SH-SY5Y (cell line): Measurements from ENCODE around the gene PTPRO.

Experiments used
- GATA2 ChIP-seq: IDR thresholded peaks from 2 replicates; pipeline ENCODE4 v1.6.1; 2011; ENCODE audit warnings: mild to moderate bottlenecking, low read depth, low read length
- GATA3 ChIP-seq: IDR thresholded peaks from 2 replicates; pipeline ENCODE4 v1.6.1; 2011; ENCODE audit warnings: low read depth, mild to moderate bottlenecking, low read length, moderate library complexity

DNA sequence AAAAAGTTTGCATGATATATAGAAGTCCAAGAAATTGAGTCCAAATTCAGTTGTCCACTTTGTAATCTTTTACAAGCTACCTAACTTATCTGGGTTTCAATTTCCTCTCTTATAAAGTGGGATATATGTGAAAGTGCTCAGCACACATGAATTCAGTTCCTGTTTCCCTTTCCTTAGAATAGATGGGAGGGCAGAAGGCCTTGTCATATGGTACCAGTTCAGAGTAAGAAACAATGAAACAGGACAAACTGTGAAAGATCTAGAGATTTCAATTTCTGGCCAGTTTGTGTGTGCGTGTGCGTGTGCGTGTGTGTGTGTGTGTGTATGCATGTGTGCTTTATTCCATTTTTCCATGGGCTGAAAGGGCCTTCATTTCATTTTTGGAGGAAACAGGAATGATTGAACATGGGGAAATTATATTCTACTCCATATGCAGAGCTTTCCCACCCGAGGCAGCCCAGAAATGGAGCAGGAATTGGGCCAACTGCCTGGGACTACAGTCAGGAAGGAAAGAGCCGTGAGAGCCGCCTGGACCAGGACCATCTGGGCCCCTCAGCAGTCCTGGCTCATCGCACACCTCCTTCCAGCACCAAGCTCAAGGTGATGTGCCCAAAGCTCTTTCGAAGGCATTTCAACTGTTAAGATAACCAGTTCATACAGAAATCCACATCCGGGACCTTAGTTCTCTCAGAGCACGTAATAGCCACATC is 283.7 kb downstream of the PTPRO start:
- no peak for TF ChIP-seq GATA2
- TF ChIP-seq GATA3, result no peak
